Cardiac septum (tissue), 1 donor: ENCODE results near the gene LEMD1. TPM values are rescaled to one million over a fixed set of nuclear protein-coding genes. Genes with fewer than 3 reads are reported as not detected.
"Not testable (repeated sequence)": the region's sequence is repeated elsewhere in the genome, so short reads cannot be mapped to it uniquely, and the experiment has no call there.

Source experiments
- DNase-seq: peaks from one replicate; pipeline ENCODE4 v3.0.0-alpha.2; 2020; ENCODE audit warnings: low spot score
- intact Hi-C: fragments of 100-400 bp; cut with DNase I; formaldehyde crosslinking; loops from one replicate; pipeline ENCODE4 v1.14.0; 2022
- total RNA-seq: library from RNA; stranded (reverse); fragmentation: NEBNext Ultra II Directional; extraction: Animal tissue kit (Norgen Biotek cat#: 25700); gene quantifications from one replicate; pipeline ENCODE4 v1.2.1, GENCODE V29; 2021
- donor health status: DM: no; HTN: no; CAD: no.

Gene LEMD1
- total RNA-seq, 1 donor from 2014 or later, result not detected

GRCh38 chr1:205365086-205365485 lies 56.8 kb downstream of the LEMD1 start:
- intact Hi-C loops, DNase-seq: not testable (repeated sequence)

- no peak for DNase-seq
- intact Hi-C loops, result no loop called here
These were observed 61.0 kb downstream of the LEMD1 start for GRCh38 chr1:205360891-205361290.

GRCh38 chr1:205359771-205360565 lies 61.9 kb downstream of the LEMD1 start:
- intact Hi-C loops, result no loop called here
- DNase-seq, result no peak

GRCh38 chr1:205358579-205358978 lies 63.3 kb downstream of the LEMD1 start:
- intact Hi-C loops, result no loop called here
- DNase-seq, result no peak

- intact Hi-C loops, result no loop called here
- no peak for DNase-seq
These were observed 64.3 kb downstream of the LEMD1 start for GRCh38 chr1:205357567-205357966.

- intact Hi-C loops, result no loop called here
- no peak for DNase-seq
These were observed 65.3 kb downstream of the LEMD1 start, which contains the start of gene KLHDC8A for GRCh38 chr1:205356440-205357139. TSS of gene KLHDC8A (minus strand) at chr1:205356922. CDS start at chr1:205343604, 13,318 bp downstream.

- intact Hi-C loops, result loop anchor here (2.0 kb wide), 2 partner anchors 76 to 128 kb away; no protein-coding TSS in a partner anchor
- no peak for DNase-seq
These were observed 66.8 kb downstream of the LEMD1 start for GRCh38 chr1:205355075-205355453.

- intact Hi-C loops, result loop anchor here (2.0 kb wide), 2 partner anchors 76 to 128 kb away; no protein-coding TSS in a partner anchor
- no peak for DNase-seq
These were observed 67.4 kb downstream of the LEMD1 start for GRCh38 chr1:205354259-205355074.

GRCh38 chr1:205353612-205354011 lies 68.2 kb downstream of the LEMD1 start:
- no peak for DNase-seq
- intact Hi-C loops, result loop anchor here (2.0 kb wide), 2 partner anchors 77 to 129 kb away; no protein-coding TSS in a partner anchor

- intact Hi-C loops, result no loop called here
These were observed 68.7 kb downstream of the LEMD1 start for GRCh38 chr1:205353191-205353590.

GRCh38 chr1:205351984-205352713 lies 69.7 kb downstream of the LEMD1 start:
- intact Hi-C loops, result no loop called here
- no peak for DNase-seq

More at GRCh38 chr1:205353191-205353590, 68.7 kb downstream of the LEMD1 start:
- DNase-seq, result no peak

- intact Hi-C loops, result no loop called here
- DNase-seq, result no peak
These were observed 71.1 kb downstream of the LEMD1 start for GRCh38 chr1:205350691-205351141.

- intact Hi-C loops, result no loop called here
- no peak for DNase-seq
These were observed 71.7 kb downstream of the LEMD1 start for GRCh38 chr1:205350124-205350523.

- intact Hi-C loops, result no loop called here
- DNase-seq, result no peak
These were observed 73.0 kb downstream of the LEMD1 start for GRCh38 chr1:205348554-205349487.

GRCh38 chr1:205346956-205347574 lies 74.8 kb downstream of the LEMD1 start:
- intact Hi-C loops, result no loop called here
- no peak for DNase-seq

- intact Hi-C loops, result no loop called here
These were observed 76.1 kb downstream of the LEMD1 start for GRCh38 chr1:205345761-205346160.

GRCh38 chr1:205344066-205344928 lies 77.6 kb downstream of the LEMD1 start:
- no peak for DNase-seq
- intact Hi-C loops, result no loop called here

More at GRCh38 chr1:205345761-205346160, 76.1 kb downstream of the LEMD1 start:
- no peak for DNase-seq
